GM12878 (cell line): ENCODE results near the gene SIN3A. TPM values are rescaled to one million over a fixed set of nuclear protein-coding genes. Genes with fewer than 3 reads are reported as not detected.

Experiments used
- ATAC-seq: fragments of 200-7000 bp; cut with Tn5 transposase; 3 replicates; pipeline ENCODE4 v1.9.1; 2020; ENCODE audit warnings: mild to moderate bottlenecking, moderate library complexity
- BruUV-seq: library from RNA; stranded (reverse); fragments of 400-500 nt; replicated peaks from 2 replicates; lab custom pipeline; 2021; lab: Mats Ljungman, UMichigan
- CTCF ChIA-PET: fragments of 300-600 bp; sonication (Branson Sonifier 250); formaldehyde crosslinking; extraction: SDS; loops from one replicate; lab custom pipeline; 2021; ENCODE audit warnings: inconsistent platforms; lab: Yijun Ruan, JAX
- POLR2A ChIA-PET: fragments of 350-600 bp; formaldehyde crosslinking; extraction: SDS; loops from one replicate; lab custom pipeline; 2021; ENCODE audit warnings: inconsistent platforms; lab: Charles Lee
- RAD21 ChIA-PET: fragments of 300-600 bp; sonication (Branson Sonifier 250); formaldehyde crosslinking; loops from one replicate; lab custom pipeline; 2023; ENCODE audit warnings: antibody characterized with exemption; ENCODE audit not compliant: unreplicated experiment; lab: Charles Lee
- SMC1A ChIA-PET: fragments of 300-600 bp; sonication (Branson Sonifier 250); formaldehyde crosslinking; loops from one replicate; lab custom pipeline; 2023; ENCODE audit not compliant: unreplicated experiment, uncharacterized antibody; lab: Charles Lee
- DNase-seq: peaks from one replicate; pipeline ENCODE4 v3.0.0-alpha.2; 2011; ENCODE audit warnings: low read depth, low spot score
- FAIRE-seq: peaks from 3 replicates; lab custom pipeline; 2011; peaks lifted over from hg19 to GRCh38; lab: Jason Lieb, UNC
- H2AFZ ChIP-seq: 2 replicates; pipeline ENCODE4 v1.6.0; 2011; ENCODE audit warnings: low read depth, low read length, control low read depth; ENCODE audit not compliant: control insufficient read depth
- H3K27ac ChIP-seq: 2 replicates; pipeline ENCODE4 v1.5.1; 2011; ENCODE audit warnings: control low read depth; ENCODE audit not compliant: control insufficient read depth, insufficient read depth
- H3K27me3 ChIP-seq, 2 experiments: replicated peaks in 1 of 2; 2 replicates each; pipeline versions ENCODE4 v1.6.0 to v1.6.1; 2011; ENCODE audit warnings: low read length in 1 of 2; ENCODE audit not compliant: control insufficient read depth in 2 of 2, insufficient read depth in 2 of 2
- H3K36me3 ChIP-seq, 2 experiments: 2 replicates each; pipeline ENCODE4 v1.5.1; 2011; ENCODE audit warnings: low read length in 1 of 2; ENCODE audit not compliant: control insufficient read depth in 2 of 2, insufficient read depth in 2 of 2
- H3K4me1 ChIP-seq: 2 replicates; pipeline ENCODE4 v1.6.1; 2011; ENCODE audit warnings: mild to moderate bottlenecking, low read length, moderate library complexity, mixed read lengths; ENCODE audit not compliant: control insufficient read depth, insufficient read depth
- H3K4me2 ChIP-seq: 2 replicates; pipeline ENCODE4 v1.6.0; 2011; ENCODE audit warnings: control low read depth; ENCODE audit not compliant: control insufficient read depth, insufficient read depth
- H3K4me3 ChIP-seq: fragments of 200-600 bp; sonication (generic); 2 replicates; pipeline ENCODE4 v1.5.1; 2016
- H3K79me2 ChIP-seq: 2 replicates; pipeline ENCODE4 v1.6.0; 2011; ENCODE audit warnings: low read length; ENCODE audit not compliant: control insufficient read depth, insufficient read depth
- H3K9ac ChIP-seq: 2 replicates; pipeline ENCODE4 v1.8.0; 2011; ENCODE audit warnings: low read length, control low read depth, mixed read lengths; ENCODE audit not compliant: control insufficient read depth, insufficient read depth
- H3K9me3 ChIP-seq: replicated peaks from 3 replicates; pipeline ENCODE4 v1.5.1; 2011; ENCODE audit warnings: mild to moderate bottlenecking, low read length; ENCODE audit not compliant: control insufficient read depth, insufficient read depth
- H4K20me1 ChIP-seq: 2 replicates; pipeline ENCODE4 v1.6.0; 2011; ENCODE audit not compliant: control insufficient read depth, insufficient read depth
- BACH1 ChIP-seq: fragments of 450-650 bp; IDR thresholded peaks from 2 replicates; pipeline ENCODE4 v1.6.1; 2017; ENCODE audit warnings: mild to moderate bottlenecking, borderline replicate concordance
- CBFB ChIP-seq: IDR thresholded peaks from 2 replicates; pipeline ENCODE4 v1.6.1; 2016; ENCODE audit warnings: antibody characterized with exemption, low read depth
- DPF2 ChIP-seq: fragments of 450-650 bp; IDR thresholded peaks from 2 replicates; pipeline ENCODE4 v1.6.1; 2017; ENCODE audit warnings: mild to moderate bottlenecking
- E2F8 ChIP-seq: fragments of 450-650 bp; IDR thresholded peaks from 2 replicates; pipeline ENCODE4 v1.6.1; 2018; ENCODE audit warnings: mild to moderate bottlenecking, low read depth, moderate library complexity; ENCODE audit not compliant: partially characterized antibody
- EZH2 ChIP-seq: IDR thresholded peaks from 2 replicates; pipeline ENCODE4 v1.6.1; 2012; ENCODE audit warnings: low read depth, mild to moderate bottlenecking, control low read depth, inconsistent platforms, low read length, borderline replicate concordance; ENCODE audit not compliant: control insufficient read depth
- MEF2B ChIP-seq: fragments of 450-650 bp; IDR thresholded peaks from 2 replicates; pipeline ENCODE4 v1.6.1; 2018; ENCODE audit warnings: mild to moderate bottlenecking, moderate library complexity; ENCODE audit not compliant: partially characterized antibody, poor library complexity, severe bottlenecking
- MLLT1 ChIP-seq: fragments of 450-650 bp; IDR thresholded peaks from 2 replicates; pipeline ENCODE4 v1.6.1; 2016; ENCODE audit warnings: mild to moderate bottlenecking
- NFYA ChIP-seq: IDR thresholded peaks from 2 replicates; pipeline ENCODE4 v1.6.1; 2011; ENCODE audit warnings: low read depth, mild to moderate bottlenecking, low read length, improper control_type of control experiment, borderline replicate concordance
- SUZ12 ChIP-seq: fragments of 200-600 bp; sonication (generic); IDR thresholded peaks from one replicate; pipeline ENCODE4 v1.6.1; 2018; ENCODE audit warnings: antibody characterized with exemption, mild to moderate bottlenecking; ENCODE audit not compliant: unreplicated experiment
- ZNF274 ChIP-seq: IDR thresholded peaks from one replicate; pipeline ENCODE4 v1.8.0; 2011; ENCODE audit not compliant: insufficient read length, insufficient read depth
- ZNF384 ChIP-seq: IDR thresholded peaks from 2 replicates; pipeline ENCODE4 v1.6.1; 2012; ENCODE audit warnings: low read depth, mild to moderate bottlenecking, low read length, improper control_type of control experiment, borderline replicate concordance
- WGBS: methylation state at CpG from one replicate; pipeline ENCODE4 v1.1.6; 2016; ENCODE audit warnings: low lambda C conversion rate; ENCODE audit not compliant: insufficient replicate concordance, insufficient coverage; ENCODE audit errors: missing lambda C conversion rate; 5-methylcytosine and 5-hydroxymethylcytosine counted together
- in situ Hi-C: fragments of 300-500 bp; cut with MboI; formaldehyde crosslinking; loops from 9 replicates; pipeline ENCODE4 v1.14.3; 2018; ENCODE audit warnings: mixed read lengths
- intact Hi-C: fragments of 100-400 bp; cut with micrococcal nuclease; formaldehyde crosslinking; loops from one replicate; pipeline ENCODE4 v1.14.2; 2022; ENCODE audit not compliant: unreplicated experiment
- polyA plus RNA-seq, 11 experiments: library from polyadenylated mRNA; depleted of rRNA in 4 of 11; unstranded in 6 of 11; stranded (reverse) in 5 of 11; fragments of >200 nt; fragmentation: Nextera tagmentation in 4 of 11; fragmentation: Illumina TruSeq in 1 of 11; extraction: Ambion mirVana in 4 of 11; extraction: Trizol in 1 of 11; gene quantifications; 1 replicate in 1 of 11; 2 replicates in 10 of 11; pipeline versions ENCODE4 v1.2.1 to v1.2.3, GENCODE V29; 2011 to 2016; ENCODE audit warnings: inconsistent platforms in 2 of 11, missing spikeins in 2 of 11, low read depth in 1 of 11
- total RNA-seq, 4 experiments: library from RNA; depleted of rRNA in 3 of 4; stranded (reverse); fragments of >200 nt in 3 of 4; fragmentation: Illumina TruSeq in 1 of 4; extraction: Trizol in 1 of 4; gene quantifications; 2 replicates each; pipeline versions ENCODE4 v1.2.1 to v1.2.3, GENCODE V29; 2013 to 2021

The SIN3A gene
- total and polyA plus RNA-seq, 10 of the 15 experiments (the other 5 are each of a cell fraction or from before 2014, with no cell fraction given): 6.4 to 62.2 (median 29.2) TPM

GRCh38 chr15:75348034-75348561, 103.4 kb downstream of the SIN3A start:
- ChIA-PET CTCF (no interaction called here), RAD21 (no interaction called here), POLR2A (no interaction called here), SMC1A (no interaction called here)
- Histone ChIP-seq H2AFZ (no peak overlapping the region), H3K4me2 (peak overlapping the region; percentile 95), H3K4me1 (peaks cover 23% of the 10 kb centered on the region), H3K9ac (no peak overlapping the region), H3K27ac (no peak overlapping the region), H3K4me3 (peak overlapping the region; percentile 66; the same call in 1 of the 2 replicates), H3K9me3 (peaks cover 15% of the 10 kb centered on the region; the same call in 2 of the 3 replicates), H3K79me2 (no peaks in the 10 kb centered on the region), H3K36me3 (no peaks in the 10 kb centered on the region), H4K20me1 (no peaks in the 10 kb centered on the region), H3K27me3 (peaks cover 4 to 11% of the 10 kb centered on the region in 2 experiments)
- in situ Hi-C loops: no loop called here
- ATAC-seq (no peak), FAIRE-seq (no peak), DNase-seq (no peak)
- no TSS peak for BruUV-seq
- no peak for TF ChIP-seq DPF2
- TF ChIP-seq BACH1: 0 out of 2 replicates have a peak, but pooled peaks have one; percentile 26
- TF ChIP-seq SUZ12: peak; percentile 17
- 10% methylated on average over 25 of the region's 45 CpGs for WGBS
- intact Hi-C loops: no loop called here

GRCh38 chr15:75347222-75348033, 104.1 kb downstream of the SIN3A start:
- Histone ChIP-seq H3K27ac (no peak overlapping the region), H4K20me1 (no peaks in the 10 kb centered on the region), H3K27me3 (peaks cover 4 to 11% of the 10 kb centered on the region in 2 experiments), H3K79me2 (no peaks in the 10 kb centered on the region), H3K4me3 (peak overlapping the region; percentile 66), H3K9me3 (peaks cover 15% of the 10 kb centered on the region; the same call in 2 of the 3 replicates), H3K4me1 (peaks cover 23% of the 10 kb centered on the region), H3K9ac (peak overlapping the region; percentile 35; the same call in 1 of the 2 replicates), H2AFZ (peak overlapping the region; percentile 69), H3K36me3 (no peaks in the 10 kb centered on the region), H3K4me2 (peak overlapping the region; percentile 95)
- DNase-seq (no peak), ATAC-seq (peak; percentile 49), FAIRE-seq (no peak)
- ChIA-PET RAD21 (no interaction called here), CTCF (no interaction called here), SMC1A (no interaction called here), POLR2A (no interaction called here)
- no TSS peak for BruUV-seq
- intact Hi-C loops: no loop called here
- in situ Hi-C loops: no loop called here
- 4% methylated on average over 54 of the region's 65 CpGs for WGBS
- TF ChIP-seq E2F8 (no peak), CBFB (no peak), NFYA (no peak), MEF2B (peak; percentile 74), EZH2 (0 out of 2 replicates have a peak, but pooled peaks have one; percentile 15), ZNF384 (no peak), ZNF274 (no peak), MLLT1 (0 out of 2 replicates have a peak, but pooled peaks have one; percentile 22)
